Calu3 (cell line): ENCODE measurements around the gene CD101. TPM values are rescaled to one million over a fixed set of nuclear protein-coding genes. Genes with fewer than 3 reads are reported as not detected.
"Not testable (repeated sequence)": the region's sequence is repeated elsewhere in the genome, so short reads cannot be mapped to it uniquely, and the experiment has no call there.

Experiments
- BruUV-seq: library from RNA; stranded (reverse); fragments of 400-500 nt; replicated peaks from 2 replicates; lab custom pipeline; 2021; lab: Mats Ljungman, UMichigan
- CTCF ChIA-PET: fragments of 300-600 bp; sonication (Branson Sonifier 250); formaldehyde crosslinking; loops from one replicate; lab custom pipeline; 2022; ENCODE audit warnings: antibody characterized with exemption; lab: Charles Lee
- DNase-seq: peaks from one replicate; pipeline ENCODE4 v3.0.0; 2022
- H3K27ac Mint-ChIP-seq: one replicate; pipeline ENCODE4 v1.8.0; 2022; ENCODE audit warnings: mixed read lengths; ENCODE audit not compliant: unreplicated experiment
- H3K27me3 Mint-ChIP-seq: one replicate; pipeline ENCODE4 v1.8.0; 2022; ENCODE audit warnings: mixed read lengths; ENCODE audit not compliant: unreplicated experiment
- H3K36me3 Mint-ChIP-seq: one replicate; pipeline ENCODE4 v1.8.0; 2022; ENCODE audit warnings: mild to moderate bottlenecking, moderate library complexity, mixed read lengths; ENCODE audit not compliant: insufficient read depth, unreplicated experiment
- H3K4me1 Mint-ChIP-seq: one replicate; pipeline ENCODE4 v1.8.0; 2022; ENCODE audit warnings: mild to moderate bottlenecking, low read depth, mixed read lengths; ENCODE audit not compliant: unreplicated experiment
- H3K4me3 Mint-ChIP-seq: one replicate; pipeline ENCODE4 v1.8.0; 2022; ENCODE audit warnings: mild to moderate bottlenecking, low read depth, moderate library complexity, mixed read lengths; ENCODE audit not compliant: unreplicated experiment
- H3K9me3 Mint-ChIP-seq: one replicate; pipeline ENCODE4 v1.8.0; 2022; ENCODE audit warnings: low read depth, mixed read lengths; ENCODE audit not compliant: unreplicated experiment
- intact Hi-C: fragments of 100-400 bp; cut with micrococcal nuclease; formaldehyde crosslinking; loops from one replicate; pipeline ENCODE4 v1.10.0; 2022; ENCODE audit not compliant: unreplicated experiment
- total RNA-seq: library from RNA; stranded (reverse); gene quantifications from 2 replicates; pipeline ENCODE4 v1.2.3, GENCODE V29; 2022
- TF ChIP-seq, protein P1 (sequence below): fragments of 200-600 bp; IDR thresholded peaks from one replicate; pipeline ENCODE4 v1.8.0; 2022; ENCODE audit warnings: antibody characterized with exemption; ENCODE audit not compliant: unreplicated experiment

The CD101 gene
- total RNA-seq, 1 experiment from 2014 or later = 0.31 TPM

DNA sequence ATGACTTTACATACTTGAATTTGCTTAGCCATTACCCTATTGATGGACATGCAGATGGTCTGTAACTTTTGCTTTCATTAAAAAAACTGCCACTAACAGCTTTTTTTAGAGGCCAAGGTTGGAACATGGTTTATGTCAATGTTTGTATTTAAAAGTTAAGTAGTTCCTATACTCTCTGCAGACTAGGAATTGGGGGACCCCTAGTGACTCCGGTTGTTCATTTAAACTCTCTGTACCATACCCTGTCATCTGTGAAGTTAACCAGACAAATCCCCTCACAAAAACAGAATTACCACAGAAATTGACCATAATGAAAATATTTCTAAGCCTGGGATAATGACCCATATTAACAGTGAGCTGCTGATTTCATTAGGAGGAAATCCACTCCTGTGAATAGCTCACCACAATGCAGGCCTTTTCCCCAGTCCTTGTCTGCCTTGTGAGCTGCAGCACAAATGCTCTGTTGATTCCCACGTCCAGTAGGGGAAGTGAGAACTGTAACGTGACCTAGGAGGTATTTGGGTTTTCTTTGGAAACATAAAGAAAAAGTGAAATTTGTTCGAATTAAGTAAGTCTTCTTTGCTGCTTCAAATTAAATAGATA is 30.2 kb upstream of the CD101 start:
- H3K27ac Mint-ChIP-seq = no peak overlapping the region
- intact Hi-C loops = no loop called here
- TF ChIP-seq, protein P1, sequence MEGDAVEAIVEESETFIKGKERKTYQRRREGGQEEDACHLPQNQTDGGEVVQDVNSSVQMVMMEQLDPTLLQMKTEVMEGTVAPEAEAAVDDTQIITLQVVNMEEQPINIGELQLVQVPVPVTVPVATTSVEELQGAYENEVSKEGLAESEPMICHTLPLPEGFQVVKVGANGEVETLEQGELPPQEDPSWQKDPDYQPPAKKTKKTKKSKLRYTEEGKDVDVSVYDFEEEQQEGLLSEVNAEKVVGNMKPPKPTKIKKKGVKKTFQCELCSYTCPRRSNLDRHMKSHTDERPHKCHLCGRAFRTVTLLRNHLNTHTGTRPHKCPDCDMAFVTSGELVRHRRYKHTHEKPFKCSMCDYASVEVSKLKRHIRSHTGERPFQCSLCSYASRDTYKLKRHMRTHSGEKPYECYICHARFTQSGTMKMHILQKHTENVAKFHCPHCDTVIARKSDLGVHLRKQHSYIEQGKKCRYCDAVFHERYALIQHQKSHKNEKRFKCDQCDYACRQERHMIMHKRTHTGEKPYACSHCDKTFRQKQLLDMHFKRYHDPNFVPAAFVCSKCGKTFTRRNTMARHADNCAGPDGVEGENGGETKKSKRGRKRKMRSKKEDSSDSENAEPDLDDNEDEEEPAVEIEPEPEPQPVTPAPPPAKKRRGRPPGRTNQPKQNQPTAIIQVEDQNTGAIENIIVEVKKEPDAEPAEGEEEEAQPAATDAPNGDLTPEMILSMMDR = no peak
- H3K36me3 Mint-ChIP-seq = no peaks in the 10 kb centered on the region
- H3K4me1 Mint-ChIP-seq = no peaks in the 10 kb centered on the region
- no peaks in the 10 kb centered on the region for H3K27me3 Mint-ChIP-seq
- CTCF ChIA-PET = no interaction called here
- no peak overlapping the region for H3K4me3 Mint-ChIP-seq
- H3K9me3 Mint-ChIP-seq = peaks cover 4% of the 10 kb centered on the region
- no peak for DNase-seq
- BruUV-seq = no TSS peak

DNA sequence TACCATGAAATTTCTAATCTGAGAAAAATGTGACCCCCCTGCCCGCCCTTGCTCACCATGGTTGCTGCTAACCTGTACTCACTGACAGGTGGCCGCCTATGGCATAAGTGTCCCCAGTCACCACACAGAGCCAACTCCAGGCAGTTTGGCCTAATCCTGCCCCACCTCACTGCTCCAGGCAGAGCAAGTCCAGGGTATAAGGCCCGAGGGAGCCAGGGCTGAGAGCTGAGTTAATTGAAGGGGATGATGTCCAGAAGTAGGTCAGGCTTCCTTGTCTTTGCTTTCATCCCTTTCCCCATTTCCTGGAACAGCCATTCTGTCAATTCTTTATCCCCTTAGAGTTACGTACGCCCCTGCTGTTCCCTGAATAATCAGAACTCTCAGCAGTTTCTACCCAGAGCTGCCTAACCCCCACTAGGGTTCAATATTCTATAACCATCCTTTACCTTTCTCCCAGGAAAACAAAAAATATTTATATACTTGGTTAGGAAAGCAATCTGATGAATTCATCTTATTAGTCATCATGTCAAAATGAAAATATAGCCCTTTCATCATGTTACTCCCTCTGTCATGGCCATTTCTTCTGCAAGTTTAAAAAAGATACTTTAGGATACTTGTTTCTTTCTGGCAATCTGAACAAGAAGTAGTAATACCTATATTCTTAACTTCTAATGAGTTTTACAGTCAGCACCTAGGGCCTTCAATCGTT is 29.4 kb upstream of the CD101 start:
- intact Hi-C loops = no loop called here
- TF ChIP-seq, protein P1 = no peak
- CTCF ChIA-PET = no interaction called here
- BruUV-seq = no TSS peak
- Mint-ChIP-seq H3K27me3 (no peaks in the 10 kb centered on the region), H3K4me3 (no peak overlapping the region), H3K27ac (no peak overlapping the region), H3K9me3 (peaks cover 4% of the 10 kb centered on the region), H3K36me3 (no peaks in the 10 kb centered on the region), H3K4me1 (no peaks in the 10 kb centered on the region)
- DNase-seq = no peak

DNA sequence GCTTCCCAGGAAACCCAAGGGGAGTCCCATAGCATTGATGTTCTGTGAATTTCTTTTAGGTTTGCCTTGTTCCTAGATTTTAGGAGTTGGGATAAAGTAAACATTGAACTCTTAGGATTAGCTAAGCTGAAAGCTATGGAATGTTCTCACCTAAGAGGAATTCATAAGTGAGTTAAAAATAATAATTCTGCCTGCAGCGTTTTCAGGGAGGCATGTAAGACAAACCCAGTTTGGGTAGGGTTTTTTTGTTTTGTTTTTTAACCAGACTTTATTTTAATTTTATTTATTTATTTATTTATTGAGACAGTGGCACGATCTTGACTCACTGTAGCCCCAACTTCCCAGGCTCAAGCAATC is 28.9 kb upstream of the CD101 start:
- DNase-seq = no peak
- intact Hi-C loops = no loop called here
- no peaks in the 10 kb centered on the region for H3K27me3 Mint-ChIP-seq

DNA sequence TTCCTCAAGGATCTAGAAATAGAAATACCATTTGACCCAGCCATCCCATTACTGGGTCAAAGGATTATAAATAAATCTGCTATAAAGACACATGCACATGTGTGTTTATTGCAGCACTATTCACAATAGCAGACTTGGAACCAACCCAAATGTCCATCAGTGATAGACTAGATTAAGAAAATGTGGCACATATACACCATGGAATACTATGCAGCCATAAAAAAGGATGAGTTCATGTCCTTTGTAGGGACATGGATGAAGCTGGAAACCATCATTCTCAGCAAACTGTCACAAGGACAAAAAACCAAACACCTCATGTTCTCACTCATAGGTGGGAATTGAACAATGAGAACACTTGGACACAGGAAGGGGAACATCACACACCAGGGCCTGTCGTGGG is 21.3 kb upstream of the CD101 start:
- BruUV-seq, CTCF ChIA-PET, H3K4me1 Mint-ChIP-seq, H3K36me3 Mint-ChIP-seq, DNase-seq, H3K27me3 Mint-ChIP-seq, H3K27ac Mint-ChIP-seq, H3K4me3 Mint-ChIP-seq, intact Hi-C loops, H3K9me3 Mint-ChIP-seq: not testable (repeated sequence)

More for the DNA sequence above, 28.9 kb upstream of the CD101 start:
- no peak overlapping the region for H3K4me3 Mint-ChIP-seq
- BruUV-seq = no TSS peak
- CTCF ChIA-PET = interaction anchor here (0.7 kb wide), 1 partner anchor 861 kb away, joined by 4 read pairs; the partner anchor contains the start of gene MAB21L3
- no peak overlapping the region for H3K27ac Mint-ChIP-seq
- H3K9me3 Mint-ChIP-seq = peaks cover 4% of the 10 kb centered on the region
- H3K4me1 Mint-ChIP-seq = no peaks in the 10 kb centered on the region
- TF ChIP-seq, protein P1 = no peak
- no peaks in the 10 kb centered on the region for H3K36me3 Mint-ChIP-seq

DNA sequence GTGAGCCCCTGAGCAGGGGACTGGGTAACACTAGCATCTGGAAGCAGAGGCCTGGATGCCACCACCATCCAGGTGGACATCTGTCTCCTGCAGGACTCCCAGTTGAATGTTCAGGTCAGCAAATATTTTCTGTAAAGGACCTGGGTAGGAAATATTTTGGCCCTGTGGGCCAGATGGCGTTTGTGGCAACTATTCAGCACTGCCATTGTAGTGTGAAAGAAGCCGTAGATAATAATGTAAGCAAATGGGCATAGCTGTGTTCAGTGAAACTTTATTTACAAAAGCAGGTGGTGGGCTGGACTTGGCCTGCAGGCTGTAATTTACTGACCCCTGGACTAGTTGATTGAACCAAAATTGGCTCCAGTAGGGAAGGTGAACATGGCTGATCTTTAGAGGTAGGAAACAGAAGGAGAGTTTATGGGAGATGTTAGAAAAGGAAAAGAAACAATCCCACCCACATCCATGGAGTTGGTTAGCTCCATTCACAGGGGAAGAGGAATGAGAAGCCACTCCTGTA is 20.0 kb upstream of the CD101 start:
- H3K27me3 Mint-ChIP-seq = no peaks in the 10 kb centered on the region
- CTCF ChIA-PET = no interaction called here
- intact Hi-C loops = no loop called here
- no peak for DNase-seq
- no peaks in the 10 kb centered on the region for H3K4me1 Mint-ChIP-seq
- TF ChIP-seq, protein P1 = no peak
- no peak overlapping the region for H3K27ac Mint-ChIP-seq
- H3K4me3 Mint-ChIP-seq = no peak overlapping the region
- BruUV-seq = no TSS peak
- H3K9me3 Mint-ChIP-seq = no peaks in the 10 kb centered on the region
- no peaks in the 10 kb centered on the region for H3K36me3 Mint-ChIP-seq
